Thoracic aorta (tissue), 2 donors: Measurements from ENCODE around the gene PTPRJ. TPM values are rescaled to one million over a fixed set of nuclear protein-coding genes. Genes with fewer than 3 reads are reported as not detected.

Experiments
- ATAC-seq: fragments of 150-250 bp; one replicate; pipeline ENCODE4 v1.8.0; 2017; ENCODE audit warnings: low read depth; ENCODE audit not compliant: insufficient number of reproducible peaks, low FRiP score
- DNase-seq: peaks from one replicate; pipeline ENCODE4 v3.0.0-alpha.2; 2020; ENCODE audit warnings: low spot score
- H3K27ac ChIP-seq, 2 donors: fragments of 200-600 bp; sonication (generic); 1 replicate in 1 of 2; 2 replicates in 1 of 2; pipeline ENCODE4 v1.5.1; 2016; ENCODE audit warnings: mild to moderate bottlenecking in 2 of 2, moderate library complexity in 2 of 2
- H3K27me3 ChIP-seq: fragments of 200-600 bp; sonication (generic); replicated peaks from 2 replicates; pipeline ENCODE4 v1.6.0; 2016; ENCODE audit warnings: mild to moderate bottlenecking; ENCODE audit not compliant: insufficient read depth
- H3K36me3 ChIP-seq: fragments of 200-600 bp; sonication (generic); one replicate; pipeline ENCODE4 v1.5.1; 2016
- H3K4me1 ChIP-seq, 2 donors: fragments of 200-600 bp; sonication (generic); 1 replicate in 1 of 2; 2 replicates in 1 of 2; pipeline versions ENCODE4 v1.5.1 to v1.6.0; 2016; ENCODE audit warnings: low read depth in 2 of 2, mild to moderate bottlenecking in 1 of 2; ENCODE audit not compliant: control insufficient read depth in 1 of 2
- H3K4me3 ChIP-seq: fragments of 200-600 bp; sonication (generic); 2 replicates; pipeline ENCODE4 v1.5.1; 2016; ENCODE audit warnings: mild to moderate bottlenecking
- H3K9me3 ChIP-seq: fragments of 200-600 bp; sonication (generic); 2 replicates; pipeline ENCODE4 v1.5.1; 2016
- total RNA-seq, 2 donors: library from RNA; depleted of rRNA; stranded (reverse); fragments of >200 nt; gene quantifications; one replicate each; pipeline versions ENCODE4 v1.1.0 to v1.2.3, GENCODE V29; 2016
- TF ChIP-seq, protein P1 (sequence below): fragments of 200-600 bp; sonication (generic); IDR thresholded peaks from one replicate; pipeline ENCODE4 v1.5.1; 2019; ENCODE audit warnings: antibody characterized with exemption

PTPRJ gene
- total RNA-seq, 2 donors from 2014 or later: 20.4 to 20.9 TPM

- Histone ChIP-seq H3K27ac (no peak overlapping the region), H3K9me3 (no peaks in the 10 kb centered on the region), H3K4me1 (peaks cover 0 to 4% of the 10 kb centered on the region in 2 donors), H3K36me3 (no peaks in the 10 kb centered on the region), H3K4me3 (no peak overlapping the region), H3K27me3 (no peaks in the 10 kb centered on the region)
- ATAC-seq (no peak), DNase-seq (no peak)
- TF ChIP-seq, protein P1, sequence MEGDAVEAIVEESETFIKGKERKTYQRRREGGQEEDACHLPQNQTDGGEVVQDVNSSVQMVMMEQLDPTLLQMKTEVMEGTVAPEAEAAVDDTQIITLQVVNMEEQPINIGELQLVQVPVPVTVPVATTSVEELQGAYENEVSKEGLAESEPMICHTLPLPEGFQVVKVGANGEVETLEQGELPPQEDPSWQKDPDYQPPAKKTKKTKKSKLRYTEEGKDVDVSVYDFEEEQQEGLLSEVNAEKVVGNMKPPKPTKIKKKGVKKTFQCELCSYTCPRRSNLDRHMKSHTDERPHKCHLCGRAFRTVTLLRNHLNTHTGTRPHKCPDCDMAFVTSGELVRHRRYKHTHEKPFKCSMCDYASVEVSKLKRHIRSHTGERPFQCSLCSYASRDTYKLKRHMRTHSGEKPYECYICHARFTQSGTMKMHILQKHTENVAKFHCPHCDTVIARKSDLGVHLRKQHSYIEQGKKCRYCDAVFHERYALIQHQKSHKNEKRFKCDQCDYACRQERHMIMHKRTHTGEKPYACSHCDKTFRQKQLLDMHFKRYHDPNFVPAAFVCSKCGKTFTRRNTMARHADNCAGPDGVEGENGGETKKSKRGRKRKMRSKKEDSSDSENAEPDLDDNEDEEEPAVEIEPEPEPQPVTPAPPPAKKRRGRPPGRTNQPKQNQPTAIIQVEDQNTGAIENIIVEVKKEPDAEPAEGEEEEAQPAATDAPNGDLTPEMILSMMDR: no peak
These were observed 115.6 kb downstream of the PTPRJ start for GRCh38 chr11:48095779-48096470.

- H3K27me3 ChIP-seq: no peaks in the 10 kb centered on the region
- H3K27ac ChIP-seq: no peak overlapping the region
- H3K4me1 ChIP-seq: peaks cover 0 to 4% of the 10 kb centered on the region in 2 donors
- ATAC-seq: no peak
- H3K9me3 ChIP-seq: no peaks in the 10 kb centered on the region
- no peaks in the 10 kb centered on the region for H3K36me3 ChIP-seq
- DNase-seq: no peak
- no peak overlapping the region for H3K4me3 ChIP-seq
- TF ChIP-seq, protein P1: no peak
These were observed 116.5 kb downstream of the PTPRJ start for GRCh38 chr11:48096588-48097525.

GRCh38 chr11:48098024-48098423 is 117.7 kb downstream of the PTPRJ start:
- DNase-seq (no peak), ATAC-seq (no peak)
- Histone ChIP-seq H3K4me3 (no peak overlapping the region), H3K4me1 (peaks cover under 1 to 4% of the 10 kb centered on the region in 2 donors), H3K36me3 (no peaks in the 10 kb centered on the region), H3K9me3 (no peaks in the 10 kb centered on the region), H3K27me3 (no peaks in the 10 kb centered on the region), H3K27ac (no peak overlapping the region)
- TF ChIP-seq, protein P1: no peak

- no peak overlapping the region for H3K4me3 ChIP-seq
- ATAC-seq (no peak), DNase-seq (no peak)
- no peaks in the 10 kb centered on the region for H3K9me3 ChIP-seq
- TF ChIP-seq, protein P1: no peak
- H3K27me3 ChIP-seq: no peaks in the 10 kb centered on the region
- H3K4me1 ChIP-seq: peaks cover 3 to 17% of the 10 kb centered on the region in 2 donors
- H3K27ac ChIP-seq: no peak overlapping the region
- no peaks in the 10 kb centered on the region for H3K36me3 ChIP-seq
These were observed 119.6 kb downstream of the PTPRJ start for GRCh38 chr11:48099916-48100446.
